B cell (primary cell): Measurements from ENCODE around the gene SNCAIP. TPM values are rescaled to one million over a fixed set of nuclear protein-coding genes. Genes with fewer than 3 reads are reported as not detected.

Experiments
- ATAC-seq: fragments of 200-7000 bp; cut with Tn5 transposase; one replicate; pipeline ENCODE4 v1.10.0; 2021; ENCODE audit warnings: low read depth, mild to moderate bottlenecking, moderate number of reproducible peaks, moderate library complexity
- CTCF ChIA-PET: fragments of 350-600 bp; sonication (Branson Sonifier 250); formaldehyde crosslinking; loops from one replicate; lab custom pipeline; 2021; ENCODE audit warnings: antibody characterized with exemption, inconsistent platforms; lab: Charles Lee
- POLR2A ChIA-PET: fragments of 350-600 bp; sonication (Branson Sonifier 250); formaldehyde crosslinking; loops from one replicate; lab custom pipeline; 2021; ENCODE audit warnings: antibody characterized with exemption; lab: Charles Lee
- DNase-seq: peaks from one replicate; pipeline ENCODE4 v3.0.0; 2013
- H2AFZ ChIP-seq: 2 replicates; pipeline ENCODE4 v1.6.1; 2012; ENCODE audit warnings: mild to moderate bottlenecking, low read depth, low read length; ENCODE audit not compliant: insufficient read depth, poor library complexity, severe bottlenecking
- H3K27ac ChIP-seq, 2 donors: 1 replicate in 1 of 2; 2 replicates in 1 of 2; pipeline ENCODE4 v1.5.1; 2012 to 2013; ENCODE audit warnings: low read length in 2 of 2, mild to moderate bottlenecking in 2 of 2, moderate library complexity in 1 of 2
- H3K27me3 ChIP-seq, 4 experiments: fragments of 200-600 bp in 1 of 4; sonication (generic) in 1 of 4; replicated peaks in 1 of 4; 1 replicate in 2 of 4; 2 replicates in 2 of 4; pipeline versions ENCODE4 v1.6.1 to v1.7.0; 2013 to 2016; ENCODE audit warnings: low read length in 3 of 4, mild to moderate bottlenecking in 2 of 4, mixed read lengths in 1 of 4, moderate library complexity in 1 of 4; ENCODE audit not compliant: insufficient read depth in 4 of 4, control insufficient read depth in 3 of 4; ENCODE audit errors: control extremely low read depth in 1 of 4
- H3K36me3 ChIP-seq, 2 experiments: replicated peaks in 1 of 2; 1 replicate in 1 of 2; 2 replicates in 1 of 2; pipeline versions ENCODE4 v1.6.1 to v1.7.1; 2013; ENCODE audit warnings: low read length in 1 of 2; ENCODE audit not compliant: insufficient read depth in 2 of 2, control insufficient read depth in 1 of 2; ENCODE audit errors: control extremely low read depth in 1 of 2, extremely low read depth in 1 of 2
- H3K4me1 ChIP-seq, 2 donors: fragments of 200-600 bp in 1 of 2; sonication (generic) in 1 of 2; 1 replicate in 1 of 2; 2 replicates in 1 of 2; pipeline versions ENCODE4 v1.5.1 to v1.6.1; 2013 to 2017; ENCODE audit warnings: low read length in 2 of 2; ENCODE audit not compliant: control insufficient read depth in 2 of 2, insufficient read depth in 2 of 2
- H3K4me2 ChIP-seq: replicated peaks from 2 replicates; pipeline ENCODE3; 2012; ENCODE audit warnings: mild to moderate bottlenecking, low read depth, low read length; ENCODE audit not compliant: poor library complexity, severe bottlenecking
- H3K4me3 ChIP-seq, 5 experiments: fragments of 200-600 bp in 1 of 5; sonication (generic) in 1 of 5; 1 replicate in 3 of 5; 2 replicates in 2 of 5; pipeline versions ENCODE4 v1.5.1 to v1.7.0; 2011 to 2016; ENCODE audit warnings: low read length in 4 of 5, mild to moderate bottlenecking in 4 of 5, low read depth in 2 of 5, control low read depth in 1 of 5, moderate library complexity in 1 of 5; ENCODE audit not compliant: insufficient read depth in 1 of 5; ENCODE audit errors: control extremely low read depth in 1 of 5, extremely low read depth in 1 of 5
- H3K79me2 ChIP-seq: fragments of 200-600 bp; sonication (generic); one replicate; pipeline ENCODE4 v1.6.0; 2016; ENCODE audit warnings: low read length; ENCODE audit not compliant: control insufficient read depth, insufficient read depth
- H3K9ac ChIP-seq: fragments of 200-600 bp; sonication (generic); 2 replicates; pipeline ENCODE4 v1.6.1; 2017; ENCODE audit warnings: mild to moderate bottlenecking, low read length, moderate library complexity
- H3K9me3 ChIP-seq, 3 donors: one replicate each; pipeline versions ENCODE4 v1.6.1 to v1.7.1; 2013; ENCODE audit warnings: low read length in 2 of 3; ENCODE audit not compliant: control insufficient read depth in 2 of 3, insufficient read depth in 1 of 3; ENCODE audit errors: control extremely low read depth in 1 of 3
- H4K20me1 ChIP-seq: 2 replicates; pipeline ENCODE4 v1.6.0; 2012; ENCODE audit warnings: mild to moderate bottlenecking, low read length; ENCODE audit not compliant: insufficient read depth, control insufficient read depth, poor library complexity, severe bottlenecking
- H3K27ac Mint-ChIP-seq: one replicate; pipeline ENCODE4 v1.8.0; 2021; ENCODE audit warnings: mixed read lengths
- H3K27me3 Mint-ChIP-seq: one replicate; pipeline ENCODE4 v1.8.0; 2021; ENCODE audit warnings: mixed read lengths
- H3K4me1 Mint-ChIP-seq: one replicate; pipeline ENCODE4 v1.8.0; 2021; ENCODE audit warnings: mixed read lengths
- H3K4me3 Mint-ChIP-seq: one replicate; pipeline ENCODE4 v1.8.0; 2021; ENCODE audit warnings: mixed read lengths
- H3K9me3 Mint-ChIP-seq: one replicate; pipeline ENCODE4 v1.8.0; 2022; ENCODE audit warnings: mixed read lengths; ENCODE audit not compliant: insufficient read depth
- CTCF ChIP-seq: fragments of 200-600 bp; IDR thresholded peaks from one replicate; pipeline ENCODE4 v1.8.0; 2022; ENCODE audit warnings: antibody characterized with exemption, mild to moderate bottlenecking
- EZH2 ChIP-seq: IDR thresholded peaks from 2 replicates; pipeline ENCODE4 v1.6.1; 2012; ENCODE audit warnings: borderline replicate concordance, low read depth, mild to moderate bottlenecking, moderate library complexity, low read length; ENCODE audit not compliant: insufficient read depth, poor library complexity, severe bottlenecking
- WGBS: methylation state at CpG from one replicate; pipeline ENCODE4 v1.1.5; 2013; ENCODE audit warnings: missing lambda C conversion rate; ENCODE audit not compliant: insufficient coverage; 5-methylcytosine and 5-hydroxymethylcytosine counted together
- intact Hi-C: fragments of 100-400 bp; cut with micrococcal nuclease; formaldehyde crosslinking; loops from one replicate; pipeline ENCODE4 v1.10.0; 2022
- polyA plus RNA-seq: library from polyadenylated mRNA; depleted of rRNA; stranded (reverse); fragments of >200 nt; gene quantifications from 2 replicates; pipeline ENCODE4 v1.2.3, GENCODE V29; 2012
- total RNA-seq, 2 donors: library from RNA; stranded (reverse); fragments of 120-200 nt in 1 of 2; gene quantifications; 1 replicate in 1 of 2; 2 replicates in 1 of 2; pipeline versions ENCODE4 v1.2.3 to v1.2.4, GENCODE V29; 2013 to 2022

SNCAIP gene
- total and polyA plus RNA-seq, 2 donors (not counting 1 experiment from before 2014, with no cell fraction given): not detected

- ChIA-PET POLR2A (no interaction called here), CTCF (interaction anchor here (0.9 kb wide), 1 partner anchor 10 kb away, joined by 3 read pairs; no protein-coding TSS in a partner anchor)
- H3K9me3 ChIP-seq: peaks cover 0 to 4% (median 0%) of the 10 kb centered on the region in 3 donors
- H3K4me3 ChIP-seq: no peak overlapping the region
- WGBS: 95% methylated on average over 3 of the region's 5 CpGs
- Mint-ChIP-seq H3K4me1 (no peaks in the 10 kb centered on the region), H3K27me3 (peaks cover 24% of the 10 kb centered on the region), H3K9me3 (no peaks in the 10 kb centered on the region), H3K27ac (no peak overlapping the region), H3K4me3 (no peak overlapping the region)
- H4K20me1 ChIP-seq: no peaks in the 10 kb centered on the region
- intact Hi-C loops: no loop called here
- no peak overlapping the region for H2AFZ ChIP-seq
- no peak overlapping the region for H3K4me2 ChIP-seq
- H3K36me3 ChIP-seq: no peaks in the 10 kb centered on the region
- ATAC-seq: no peak
- DNase-seq: no peak
- TF ChIP-seq CTCF (no peak), EZH2 (no peak)
- H3K9ac ChIP-seq: no peak overlapping the region
- no peaks in the 10 kb centered on the region for H3K79me2 ChIP-seq
- no peaks in the 10 kb centered on the region for H3K27me3 ChIP-seq
- H3K4me1 ChIP-seq: no peaks in the 10 kb centered on the region
- no peak overlapping the region for H3K27ac ChIP-seq
These were observed 178.7 kb downstream of the SNCAIP start for GRCh38 chr5:122490718-122491117.

- no peak overlapping the region for H3K27ac Mint-ChIP-seq
- Histone ChIP-seq H4K20me1 (no peaks in the 10 kb centered on the region), H3K9ac (no peak overlapping the region), H2AFZ (no peak overlapping the region), H3K79me2 (no peaks in the 10 kb centered on the region), H3K4me2 (no peak overlapping the region), H3K4me3 (no peak overlapping the region), H3K9me3 (peaks cover 0 to 4% (median 0%) of the 10 kb centered on the region in 3 donors), H3K27me3 (no peaks in the 10 kb centered on the region), H3K4me1 (no peaks in the 10 kb centered on the region), H3K27ac (no peak overlapping the region), H3K36me3 (no peaks in the 10 kb centered on the region)
- 60% methylated on average over 1 of the region's 3 CpGs for WGBS
- POLR2A ChIA-PET: no interaction called here
- no peaks in the 10 kb centered on the region for H3K9me3 Mint-ChIP-seq
- no peak for ATAC-seq
- no peak overlapping the region for H3K4me3 Mint-ChIP-seq
- intact Hi-C loops: no loop called here
- no peak for TF ChIP-seq CTCF
- no peak for TF ChIP-seq EZH2
- no peak for DNase-seq
- peaks cover 4% of the 10 kb centered on the region for H3K4me1 Mint-ChIP-seq
- CTCF ChIA-PET: no interaction called here
- H3K27me3 Mint-ChIP-seq: peaks cover 22% of the 10 kb centered on the region
These were observed 180.6 kb downstream of the SNCAIP start for GRCh38 chr5:122492675-122493074.
